AG09319 (cell line): ENCODE measurements around the gene MED26.

Source experiments
- DNase-seq: peaks from one replicate; pipeline ENCODE4 v3.0.0-alpha.2; 2010; ENCODE audit warnings: low read depth; ENCODE audit errors: extremely low read depth
- TF ChIP-seq, protein P1 (sequence below): IDR thresholded peaks from 2 replicates; pipeline ENCODE4 v1.5.1; 2011; ENCODE audit warnings: low read depth, mild to moderate bottlenecking, inconsistent platforms, low read length, moderate library complexity

MED26 gene

DNA sequence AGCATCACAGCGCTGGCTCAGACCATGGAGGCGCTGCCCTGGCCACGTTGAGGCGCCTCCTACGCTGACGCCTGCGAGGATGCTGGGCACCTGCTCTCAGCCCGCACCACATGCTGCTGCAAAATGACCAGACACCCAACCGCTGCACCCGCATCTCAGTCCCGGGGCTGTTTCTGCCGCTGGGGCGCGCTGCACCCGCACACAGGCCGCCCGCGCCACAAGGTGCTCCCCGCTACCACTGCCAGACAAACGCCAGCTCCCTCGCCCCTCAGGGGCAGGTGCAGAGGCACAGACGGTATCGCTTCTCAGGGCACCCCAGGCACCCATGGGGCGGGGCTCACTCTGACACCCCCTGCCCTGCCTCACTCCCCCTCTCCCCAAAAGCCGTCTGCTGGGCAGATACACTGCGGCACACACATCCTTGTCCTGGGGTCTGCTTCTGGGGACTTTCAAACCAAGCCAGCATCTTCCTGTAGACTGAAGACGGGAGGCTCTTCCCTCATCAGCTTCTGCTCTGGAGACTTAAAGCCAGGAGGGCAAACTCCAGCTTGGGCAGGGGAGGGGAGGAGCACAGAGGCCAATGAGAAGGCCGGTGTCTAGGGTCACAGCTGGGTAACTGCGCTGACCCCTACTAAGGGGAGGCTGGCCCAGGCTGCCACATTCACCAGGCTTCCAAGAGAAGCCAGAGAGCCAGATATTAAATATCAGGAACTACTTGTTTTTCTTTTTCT lies 102.1 kb downstream of the MED26 start:
- no peak for DNase-seq
- TF ChIP-seq, protein P1, sequence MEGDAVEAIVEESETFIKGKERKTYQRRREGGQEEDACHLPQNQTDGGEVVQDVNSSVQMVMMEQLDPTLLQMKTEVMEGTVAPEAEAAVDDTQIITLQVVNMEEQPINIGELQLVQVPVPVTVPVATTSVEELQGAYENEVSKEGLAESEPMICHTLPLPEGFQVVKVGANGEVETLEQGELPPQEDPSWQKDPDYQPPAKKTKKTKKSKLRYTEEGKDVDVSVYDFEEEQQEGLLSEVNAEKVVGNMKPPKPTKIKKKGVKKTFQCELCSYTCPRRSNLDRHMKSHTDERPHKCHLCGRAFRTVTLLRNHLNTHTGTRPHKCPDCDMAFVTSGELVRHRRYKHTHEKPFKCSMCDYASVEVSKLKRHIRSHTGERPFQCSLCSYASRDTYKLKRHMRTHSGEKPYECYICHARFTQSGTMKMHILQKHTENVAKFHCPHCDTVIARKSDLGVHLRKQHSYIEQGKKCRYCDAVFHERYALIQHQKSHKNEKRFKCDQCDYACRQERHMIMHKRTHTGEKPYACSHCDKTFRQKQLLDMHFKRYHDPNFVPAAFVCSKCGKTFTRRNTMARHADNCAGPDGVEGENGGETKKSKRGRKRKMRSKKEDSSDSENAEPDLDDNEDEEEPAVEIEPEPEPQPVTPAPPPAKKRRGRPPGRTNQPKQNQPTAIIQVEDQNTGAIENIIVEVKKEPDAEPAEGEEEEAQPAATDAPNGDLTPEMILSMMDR, result no peak

DNA sequence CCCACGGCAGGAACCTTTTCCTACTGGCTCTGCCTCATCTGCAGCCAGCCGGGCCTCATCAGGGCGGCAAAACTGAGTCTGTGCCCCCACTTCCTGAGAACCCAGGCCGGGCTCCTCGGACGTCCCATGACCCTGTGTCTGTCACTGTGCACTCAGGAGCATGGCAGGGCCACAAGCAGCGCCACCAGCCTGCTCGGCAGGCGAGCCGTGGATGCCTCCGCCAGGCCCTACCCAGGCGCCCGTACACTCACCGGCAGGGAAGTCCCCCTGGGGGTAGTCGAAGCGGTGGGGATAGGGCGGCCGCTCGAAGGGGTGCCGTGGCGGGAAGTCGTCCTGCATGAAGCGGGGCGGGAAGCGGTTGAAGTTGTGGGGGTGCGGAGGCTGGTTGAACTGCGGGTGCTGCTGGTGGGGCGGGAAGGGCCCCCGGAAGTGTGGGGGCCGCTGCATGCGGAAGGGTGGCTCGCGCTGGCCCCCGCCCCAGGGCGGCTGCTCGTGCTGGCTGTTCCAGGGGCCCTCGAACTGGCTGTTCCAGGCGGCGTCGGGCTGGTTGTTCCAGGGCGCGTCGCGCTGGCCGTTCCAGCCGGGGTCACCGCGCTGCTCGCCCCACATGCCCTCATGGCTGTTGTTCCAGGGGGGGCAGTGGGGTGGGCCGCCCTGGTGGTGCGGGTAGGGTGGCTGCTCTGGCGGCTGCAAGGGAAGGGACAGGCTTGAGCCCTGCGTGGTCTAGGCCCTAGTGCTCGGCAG lies 102.8 kb downstream of the MED26 start:
- no peak for DNase-seq
- TF ChIP-seq, protein P1, result no peak
